ENCODE results near the gene MAP3K21. TPM values are rescaled to one million over a fixed set of nuclear protein-coding genes. Genes with fewer than 3 reads are reported as not detected.

The MAP3K21 gene
- polyA plus RNA-seq, 1 experiment, result 0.42 TPM

GRCh38 chr1:233359905-233360304 lies 32.4 kb downstream of the MAP3K21 start:
- TF ChIP-seq CTCF (IDR thresholded peaks at IDR 0.05; ENCODE audit: low read depth, low read length), result no peak
- H3K4me3 ChIP-seq (ENCODE audit: low read depth, low read length), result no peak overlapping the region
- ChIA-PET POLR2A (no interaction called here), CTCF (interaction anchor here (0.8 kb wide), 1 partner anchor 34 kb away, joined by 3 read pairs; no protein-coding TSS in a partner anchor)
- no peak for DNase-seq (ENCODE audit: low read depth, low spot score)
- no peaks in the 10 kb centered on the region for H3K9me3 ChIP-seq (ENCODE audit: control insufficient read depth, insufficient read depth, low read length)
- no peak overlapping the region for H3K27ac ChIP-seq (ENCODE audit: low read depth, low read length)
- H3K27me3 ChIP-seq (ENCODE audit: control insufficient read depth, insufficient read depth, low read length), result no peaks in the 10 kb centered on the region

GRCh38 chr1:233360525-233361102 lies 33.1 kb downstream of the MAP3K21 start:
- Histone ChIP-seq H3K4me3 (ENCODE audit: low read depth, low read length) (no peak overlapping the region), H3K9me3 (ENCODE audit: control insufficient read depth, insufficient read depth, low read length) (no peaks in the 10 kb centered on the region), H3K27ac (ENCODE audit: low read depth, low read length) (no peak overlapping the region), H3K27me3 (ENCODE audit: control insufficient read depth, insufficient read depth, low read length) (no peaks in the 10 kb centered on the region)
- ChIA-PET POLR2A (no interaction called here), CTCF (interaction anchor here (2.0 kb wide), 1 partner anchor 56 kb away, joined by 8 read pairs; no protein-coding TSS in a partner anchor)
- TF ChIP-seq CTCF (IDR thresholded peaks at IDR 0.05; ENCODE audit: low read depth, low read length), result no peak
- no peak for DNase-seq (ENCODE audit: low read depth, low spot score)

- no peak for DNase-seq (ENCODE audit: low read depth, low spot score)
- POLR2A ChIA-PET, result no interaction called here
- H3K27ac ChIP-seq (ENCODE audit: low read depth, low read length), result no peak overlapping the region
- H3K27me3 ChIP-seq (ENCODE audit: control insufficient read depth, insufficient read depth, low read length), result no peaks in the 10 kb centered on the region
- H3K4me3 ChIP-seq (ENCODE audit: low read depth, low read length), result no peak overlapping the region
- CTCF ChIA-PET, result interaction anchor here (0.5 to 2.0 kb wide), 6 partner anchors 55 to 948 kb away, joined by 3 to 8 read pairs (median 4); no protein-coding TSS in a partner anchor
- no peaks in the 10 kb centered on the region for H3K9me3 ChIP-seq (ENCODE audit: control insufficient read depth, insufficient read depth, low read length)
- TF ChIP-seq CTCF (IDR thresholded peaks at IDR 0.05; ENCODE audit: low read depth, low read length), result no peak
Observed at GRCh38 chr1:233361876-233362275, 34.4 kb downstream of the MAP3K21 start.

GRCh38 chr1:233362743-233363142 lies 35.2 kb downstream of the MAP3K21 start:
- Histone ChIP-seq H3K27ac (ENCODE audit: low read depth, low read length) (no peak overlapping the region), H3K4me3 (ENCODE audit: low read depth, low read length) (no peak overlapping the region), H3K27me3 (ENCODE audit: control insufficient read depth, insufficient read depth, low read length) (no peaks in the 10 kb centered on the region), H3K9me3 (ENCODE audit: control insufficient read depth, insufficient read depth, low read length) (no peaks in the 10 kb centered on the region)
- ChIA-PET CTCF (interaction anchor here (0.5 to 2.0 kb wide), 2 partner anchors 58 to 699 kb away, joined by 4 to 8 read pairs; no protein-coding TSS in a partner anchor), POLR2A (no interaction called here)
- no peak for DNase-seq (ENCODE audit: low read depth, low spot score)
- TF ChIP-seq CTCF (IDR thresholded peaks at IDR 0.05; ENCODE audit: low read depth, low read length), result no peak

GRCh38 chr1:233364026-233364425 lies 36.5 kb downstream of the MAP3K21 start:
- DNase-seq (ENCODE audit: low read depth, low spot score), result no peak
- ChIA-PET POLR2A (no interaction called here), CTCF (interaction anchor here (0.6 to 4.6 kb wide), 26 partner anchors 10 to 1052 kb away, joined by 3 to 24 read pairs (median 4); no protein-coding TSS in a partner anchor)
- TF ChIP-seq CTCF (IDR thresholded peaks at IDR 0.05; ENCODE audit: low read depth, low read length), result no peak
- no peaks in the 10 kb centered on the region for H3K9me3 ChIP-seq (ENCODE audit: control insufficient read depth, insufficient read depth, low read length)
- no peak overlapping the region for H3K4me3 ChIP-seq (ENCODE audit: low read depth, low read length)
- no peak overlapping the region for H3K27ac ChIP-seq (ENCODE audit: low read depth, low read length)
- no peaks in the 10 kb centered on the region for H3K27me3 ChIP-seq (ENCODE audit: control insufficient read depth, insufficient read depth, low read length)

Measured in AG04450 (cell line).